Right ventricle myocardium inferior (tissue), 1 donor: ENCODE data around the gene PHLDA3. TPM values are rescaled to one million over a fixed set of nuclear protein-coding genes. Genes with fewer than 3 reads are reported as not detected.
"Not testable (repeated sequence)": the region's sequence is repeated elsewhere in the genome, so short reads cannot be mapped to it uniquely, and the experiment has no call there.

Source experiments
- ATAC-seq: fragments of 200-7000 bp; cut with Tn5 transposase; one replicate; pipeline ENCODE4 v1.9.1; 2020; ENCODE audit warnings: mild to moderate bottlenecking, moderate library complexity
- DNase-seq: peaks from one replicate; pipeline ENCODE4 v3.0.0; 2021; ENCODE audit errors: missing footprints
- intact Hi-C: fragments of 100-400 bp; cut with DNase I; formaldehyde crosslinking; loops from one replicate; pipeline ENCODE4 v1.11.0; 2022
- total RNA-seq: library from RNA; stranded (reverse); fragmentation: NEBNext Ultra II Directional; extraction: Animal tissue kit (Norgen Biotek cat#: 25700); gene quantifications from one replicate; pipeline ENCODE4 v1.2.1, GENCODE V29; 2021
- donor health status: DM: no; HTN: yes; CAD: no; lungs with severe emphysema.

Gene PHLDA3
- total RNA-seq, 1 donor from 2014 or later = 24.3 TPM

DNA sequence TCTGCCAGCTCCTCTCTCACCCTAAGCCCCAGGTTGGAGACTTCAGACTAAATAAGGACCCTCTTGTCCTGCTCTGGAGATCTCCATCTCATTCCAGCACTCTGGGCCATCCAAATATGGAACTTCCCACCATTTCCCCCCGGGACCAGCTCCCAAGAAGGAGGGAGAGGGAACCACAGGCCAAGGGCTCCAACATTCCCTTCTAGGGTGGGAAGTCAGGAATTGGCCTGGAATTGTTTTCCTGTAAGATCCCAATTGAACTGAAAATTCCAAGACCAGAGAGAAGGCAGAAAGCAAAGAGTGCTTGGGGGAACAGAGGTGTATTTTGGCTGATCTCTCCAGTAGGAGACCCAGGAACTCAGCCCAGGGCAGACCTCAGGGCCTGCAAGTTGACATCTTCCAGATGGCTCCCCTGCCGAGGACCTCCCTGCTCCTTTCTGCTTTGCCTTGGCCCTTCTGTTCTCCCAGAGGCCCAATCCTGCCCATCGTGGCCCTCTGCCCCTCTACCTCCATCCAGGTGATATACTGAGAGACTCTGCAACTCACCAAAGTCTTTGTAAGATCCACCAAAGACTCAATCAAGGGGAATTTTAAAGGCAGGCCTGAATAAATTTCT lies 23.0 kb upstream of the PHLDA3 start:
- intact Hi-C loops = no loop called here
- no peak for DNase-seq
- ATAC-seq = no peak

DNA sequence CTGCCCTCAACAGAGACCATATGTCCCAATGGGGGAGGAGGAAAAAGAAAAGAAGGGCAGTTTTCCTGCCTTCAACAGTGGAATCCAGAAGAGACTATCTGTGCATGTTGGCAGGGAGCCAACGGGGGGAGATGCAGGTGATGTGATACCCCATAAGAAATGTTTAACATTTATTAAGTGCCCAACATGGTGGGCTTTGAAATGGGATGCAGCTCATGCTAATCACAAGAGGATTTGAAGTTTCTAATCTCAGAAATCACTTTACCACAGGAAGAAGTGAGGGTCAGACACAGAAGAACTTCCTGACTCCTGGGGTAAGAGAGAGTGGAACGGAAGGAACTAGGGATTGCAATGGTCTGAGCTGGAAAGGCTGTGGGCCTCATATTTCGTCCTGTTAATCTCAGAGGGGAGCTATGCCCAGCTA lies 21.7 kb upstream of the PHLDA3 start:
- intact Hi-C loops = no loop called here

DNA sequence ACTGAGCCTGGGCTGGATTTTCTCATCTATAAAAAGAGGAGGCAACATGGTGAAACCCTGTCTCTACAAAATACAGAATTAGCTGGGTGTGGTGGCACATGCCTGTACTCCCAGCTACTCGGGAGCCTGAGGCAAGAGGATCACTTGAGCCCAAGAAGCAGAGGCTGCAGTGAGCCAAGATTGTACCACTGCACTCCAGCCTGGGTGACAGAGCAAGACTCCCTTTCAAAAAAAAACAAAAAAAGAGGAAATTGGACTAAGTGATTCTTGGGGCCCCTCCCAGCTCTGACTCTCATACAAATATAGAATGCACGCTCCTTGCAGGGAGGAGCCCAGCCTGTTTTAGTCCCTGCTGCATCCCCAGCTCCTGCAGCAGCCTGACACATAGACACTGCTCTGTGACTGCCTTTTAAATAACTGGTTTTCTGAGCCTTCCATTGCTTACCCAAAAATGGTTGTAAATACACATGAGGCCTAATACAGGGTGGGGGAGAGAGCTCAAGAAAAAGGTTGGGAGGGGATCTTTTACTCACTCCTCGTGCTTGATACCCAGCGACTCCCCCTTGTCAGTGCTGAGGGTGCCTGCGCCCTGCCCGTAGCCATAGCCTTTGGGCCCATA lies 20.8 kb upstream of the PHLDA3 start:
- DNase-seq (no peak), ATAC-seq (no peak)
- intact Hi-C loops = no loop called here

More for the DNA sequence above, 21.7 kb upstream of the PHLDA3 start:
- DNase-seq = no peak
- no peak for ATAC-seq

DNA sequence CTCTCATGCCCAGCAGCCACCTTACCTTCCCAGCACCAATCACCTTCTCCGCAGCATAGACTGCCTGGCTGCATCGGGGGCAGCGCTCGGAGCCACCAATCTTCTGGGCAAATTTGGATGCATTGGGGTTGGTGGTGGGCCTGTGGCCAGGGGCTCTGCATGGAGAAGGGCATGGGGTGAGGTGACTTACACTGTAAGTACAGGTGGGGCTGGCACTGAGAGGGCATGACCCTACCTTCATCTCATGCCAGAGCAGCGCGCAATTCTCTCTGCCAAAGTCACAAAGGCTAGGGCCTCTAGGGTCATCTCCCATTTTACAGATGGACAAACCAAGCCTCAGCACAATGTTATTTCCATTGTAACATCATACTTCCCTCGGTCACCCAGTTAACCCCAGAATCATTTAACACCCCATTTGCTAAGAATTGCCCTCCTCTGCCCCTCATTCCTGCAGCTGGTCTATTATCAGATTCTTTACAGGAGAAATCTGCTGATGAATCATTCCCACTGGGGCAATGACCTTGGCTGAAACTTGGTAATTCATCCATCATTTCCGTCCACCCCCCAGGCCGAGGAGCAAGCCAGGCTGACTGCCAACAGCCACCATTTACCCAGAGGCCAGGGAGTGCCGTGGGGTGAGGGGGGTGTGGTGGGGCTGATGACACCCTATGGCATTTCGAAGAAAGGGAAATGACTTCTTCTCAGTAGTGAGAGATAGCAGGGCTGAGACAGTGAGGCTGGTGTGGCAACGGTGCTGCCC lies 20.0 kb upstream of the PHLDA3 start:
- ATAC-seq = no peak
- intact Hi-C loops = no loop called here
- no peak for DNase-seq

DNA sequence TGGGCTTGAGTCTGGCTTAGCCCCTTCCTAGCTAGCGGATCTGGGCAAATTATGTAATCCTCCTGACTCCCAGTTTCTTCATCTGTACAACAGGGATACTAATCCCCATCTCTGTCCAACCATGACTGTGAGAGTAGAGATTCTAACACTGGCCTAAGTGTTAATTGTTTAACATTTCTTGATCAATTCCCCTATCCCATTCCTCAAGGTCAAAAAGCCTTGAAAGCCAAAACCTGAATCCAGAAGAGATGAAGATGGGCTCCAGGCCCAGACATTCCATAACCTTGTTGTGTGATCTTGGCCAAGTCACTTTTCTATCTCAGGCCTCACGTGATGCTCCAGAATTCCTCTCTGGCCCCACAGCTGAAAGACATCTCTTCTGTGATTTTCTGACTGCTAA lies 18.8 kb upstream of the PHLDA3 start:
- no peak for ATAC-seq
- no peak for DNase-seq
- intact Hi-C loops = no loop called here

DNA sequence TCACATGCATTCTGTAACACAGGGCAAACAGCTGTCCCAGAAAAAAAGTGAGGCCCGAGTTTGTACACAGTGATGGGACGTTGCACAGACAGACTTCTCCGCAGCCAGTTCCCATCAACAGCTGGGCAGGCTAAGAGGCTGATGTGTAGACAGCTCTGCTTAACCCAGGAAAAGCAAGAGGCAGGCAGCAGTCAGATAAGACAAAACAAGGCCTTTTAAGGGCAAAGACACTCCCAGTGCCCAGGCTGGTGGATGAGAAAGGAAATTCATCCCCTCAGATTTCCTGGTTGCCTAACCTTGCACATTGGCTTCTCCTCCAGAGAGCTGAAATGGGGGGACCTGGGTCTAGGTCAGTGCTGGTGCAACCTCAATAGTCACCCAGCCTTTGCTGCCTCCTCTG lies 17.2 kb upstream of the PHLDA3 start:
- ATAC-seq (peak; percentile 20), DNase-seq (no peak)
- intact Hi-C loops = no loop called here

DNA sequence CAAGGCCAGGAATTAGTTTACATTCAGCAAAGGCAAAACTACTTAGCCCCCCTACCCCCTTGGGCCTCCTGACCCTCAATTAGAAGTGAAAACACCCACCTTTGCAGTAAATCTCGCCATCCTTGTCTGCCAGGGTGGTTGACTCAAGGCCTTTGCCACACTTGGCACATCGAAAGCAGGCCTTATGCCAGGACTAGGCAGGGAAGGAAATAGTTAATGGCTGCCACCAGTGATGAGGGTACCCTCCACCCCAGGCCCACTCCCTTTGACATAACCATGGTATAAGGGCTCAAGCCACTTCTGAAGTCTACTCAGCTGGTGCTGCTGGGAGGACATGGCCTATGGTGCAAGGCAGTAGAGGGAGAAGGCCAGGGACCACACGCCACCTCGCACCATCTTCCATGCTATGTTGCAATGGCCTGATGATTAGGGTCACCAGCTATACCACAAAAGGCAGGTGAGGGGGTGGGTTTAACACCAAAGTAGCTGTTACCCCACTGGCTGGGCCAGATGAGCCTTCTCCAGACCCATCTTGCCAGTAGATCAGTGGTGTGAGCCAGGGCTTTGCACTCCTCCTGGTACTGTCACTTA lies 16.3 kb upstream of the PHLDA3 start:
- DNase-seq (no peak), ATAC-seq (no peak)
- intact Hi-C loops = no loop called here

DNA sequence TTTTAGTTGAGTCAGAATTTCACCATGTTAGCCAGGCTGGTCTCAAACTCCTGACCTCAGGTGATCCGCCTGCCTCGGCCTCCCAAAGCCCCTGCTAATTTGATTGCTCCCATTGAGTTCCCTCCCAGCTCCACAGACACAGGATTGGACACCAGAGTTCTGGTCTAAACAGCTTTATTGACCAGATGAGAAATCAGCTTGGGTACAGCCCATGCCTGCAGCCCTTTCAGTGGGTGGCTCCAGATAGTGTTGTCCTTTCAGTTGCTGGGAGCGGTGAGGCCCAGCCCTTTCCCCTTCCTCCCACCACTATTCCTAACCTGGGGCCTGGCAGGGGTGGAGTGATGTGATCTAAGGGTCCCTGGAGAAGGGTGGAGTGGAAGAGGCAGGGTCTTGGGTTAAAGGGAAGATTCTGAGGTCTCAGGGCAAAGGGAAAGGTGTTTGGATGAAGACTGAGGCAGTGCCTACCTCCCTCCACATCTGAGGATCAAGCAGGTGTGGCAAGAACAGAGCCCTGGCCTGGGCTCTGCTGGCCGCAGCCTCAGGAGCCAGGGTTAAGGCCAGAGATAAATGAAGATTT lies 14.5 kb upstream of the PHLDA3 start:
- DNase-seq (no peak), ATAC-seq (no peak)
- intact Hi-C loops = loop anchor here (1.0 to 2.0 kb wide), 2 partner anchors 13 to 49 kb away; no protein-coding TSS in a partner anchor

DNA sequence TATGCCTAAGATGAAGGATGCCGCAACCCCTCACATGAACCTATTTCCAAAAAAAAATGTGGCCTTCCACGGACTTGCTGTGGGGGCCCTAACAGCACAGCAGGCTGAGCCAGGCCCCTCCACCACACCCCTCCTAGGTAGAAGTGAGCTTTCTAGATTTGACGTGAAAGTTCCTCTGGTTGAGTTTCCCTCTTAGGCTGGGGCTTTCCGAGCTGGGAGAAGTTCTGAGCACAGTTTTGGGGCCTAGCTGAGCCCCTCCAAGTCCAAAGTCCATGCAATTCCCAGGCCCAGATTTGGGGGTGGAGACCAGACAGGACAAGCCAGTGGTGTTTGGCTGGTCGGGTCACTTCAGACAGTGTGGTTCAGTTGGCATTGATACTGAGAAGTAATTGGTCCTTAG lies 13.8 kb upstream of the PHLDA3 start:
- no peak for DNase-seq
- intact Hi-C loops = loop anchor here (1.0 to 2.0 kb wide), 4 partner anchors 14 to 48 kb away; no protein-coding TSS in a partner anchor
- ATAC-seq = no peak

DNA sequence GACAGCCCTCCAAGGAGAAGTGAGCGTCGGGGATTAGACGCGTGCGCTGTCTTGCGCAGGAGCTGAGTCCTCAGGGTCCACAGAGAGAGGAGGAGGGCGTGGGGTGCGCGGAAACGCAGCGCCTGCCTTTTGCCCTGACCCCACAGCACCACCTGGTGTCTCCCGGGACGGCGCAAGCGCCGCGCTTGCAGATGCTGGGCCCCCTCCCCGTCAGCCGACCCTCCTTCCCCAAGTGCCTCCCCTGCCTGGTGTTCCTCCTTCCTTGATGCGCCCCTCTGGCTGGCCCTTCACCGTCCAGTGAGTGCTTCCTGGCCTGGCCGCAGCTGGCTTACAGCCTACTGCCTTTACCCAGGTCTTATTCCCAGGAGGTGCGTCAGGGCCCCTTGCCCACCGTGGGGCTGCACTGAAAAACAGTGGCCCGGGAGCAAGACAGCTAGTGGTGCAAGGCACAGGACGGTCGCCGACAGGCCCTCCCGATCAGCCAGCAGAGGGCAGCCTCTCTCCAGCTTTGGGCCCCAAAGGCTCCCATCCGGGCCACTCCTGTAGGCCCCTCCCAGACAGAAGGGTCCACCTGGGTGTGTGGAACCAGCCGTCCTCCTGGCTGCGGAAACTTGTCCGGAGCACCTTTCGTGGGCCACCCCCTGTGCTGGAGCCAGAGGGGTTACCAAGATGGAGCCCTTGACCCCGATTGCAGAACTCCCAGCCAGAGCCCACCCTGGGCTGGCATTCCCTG lies 12.9 kb upstream of the PHLDA3 start:
- ATAC-seq (peak; percentile 89), DNase-seq (peak; percentile 91)
- intact Hi-C loops = loop anchor here (1.0 to 2.0 kb wide), 3 partner anchors 31 to 47 kb away; no protein-coding TSS in a partner anchor

DNA sequence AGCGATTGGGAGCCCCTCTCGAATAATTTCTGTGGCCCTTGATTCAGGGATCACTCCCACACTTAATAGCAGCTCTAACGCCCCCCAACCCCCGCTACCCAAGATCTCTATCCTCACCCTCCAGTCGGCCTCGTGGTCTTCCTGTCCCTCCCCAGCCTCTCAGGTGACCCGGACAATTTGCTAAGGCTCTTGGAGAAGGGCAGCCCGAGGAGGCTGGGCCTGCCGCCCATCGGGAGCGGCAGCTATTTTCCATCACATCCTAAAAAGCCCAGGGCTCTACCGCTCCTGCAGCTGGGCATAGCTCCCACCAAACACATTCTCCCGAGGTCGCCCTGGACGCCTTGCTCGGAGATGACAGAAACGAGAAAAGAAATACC lies 12.0 kb upstream of the PHLDA3 start:
- ATAC-seq (peak; percentile 1), DNase-seq (no peak)
- intact Hi-C loops = no loop called here

DNA sequence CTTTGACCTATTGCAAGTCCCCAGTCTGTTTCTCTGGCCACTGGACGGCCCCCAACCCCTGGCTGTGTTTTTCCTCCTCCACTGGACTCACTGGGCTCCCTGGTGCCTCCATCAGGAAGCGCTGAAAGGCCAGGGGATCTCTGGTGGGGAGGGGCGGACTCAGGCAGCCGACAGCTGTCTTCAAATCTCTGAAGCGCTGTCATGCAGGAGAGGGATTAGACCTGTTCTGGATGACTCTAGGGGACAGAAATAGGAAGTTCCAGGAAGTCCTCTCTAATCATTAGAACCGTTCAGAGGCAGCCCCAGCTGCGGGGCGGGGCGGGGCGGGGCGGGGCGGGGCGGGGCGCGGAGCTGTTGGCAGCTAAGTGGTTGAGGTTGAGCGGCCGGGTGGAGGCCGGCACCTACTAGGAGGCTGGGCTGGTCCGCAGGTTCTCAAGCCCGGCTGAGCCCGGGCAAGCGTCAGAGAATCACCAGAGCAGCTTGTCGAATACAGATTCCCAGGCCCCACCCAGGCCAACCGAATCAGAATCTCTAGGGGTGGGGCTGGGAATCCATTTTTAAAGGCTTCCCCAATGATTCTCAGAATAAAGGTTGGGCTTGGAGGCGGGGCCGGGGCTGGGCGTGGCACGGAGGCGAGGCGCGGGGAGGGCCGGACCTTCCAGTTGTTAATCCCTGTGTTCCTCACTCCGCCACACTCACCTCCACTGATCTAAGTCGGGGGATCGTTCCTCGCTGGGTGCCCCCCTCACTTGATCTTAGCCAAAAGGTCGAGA lies 11.4 kb upstream of the PHLDA3 start:
- intact Hi-C loops = no loop called here
- DNase-seq = peak; percentile 93
- ATAC-seq = peak; percentile 50

DNA sequence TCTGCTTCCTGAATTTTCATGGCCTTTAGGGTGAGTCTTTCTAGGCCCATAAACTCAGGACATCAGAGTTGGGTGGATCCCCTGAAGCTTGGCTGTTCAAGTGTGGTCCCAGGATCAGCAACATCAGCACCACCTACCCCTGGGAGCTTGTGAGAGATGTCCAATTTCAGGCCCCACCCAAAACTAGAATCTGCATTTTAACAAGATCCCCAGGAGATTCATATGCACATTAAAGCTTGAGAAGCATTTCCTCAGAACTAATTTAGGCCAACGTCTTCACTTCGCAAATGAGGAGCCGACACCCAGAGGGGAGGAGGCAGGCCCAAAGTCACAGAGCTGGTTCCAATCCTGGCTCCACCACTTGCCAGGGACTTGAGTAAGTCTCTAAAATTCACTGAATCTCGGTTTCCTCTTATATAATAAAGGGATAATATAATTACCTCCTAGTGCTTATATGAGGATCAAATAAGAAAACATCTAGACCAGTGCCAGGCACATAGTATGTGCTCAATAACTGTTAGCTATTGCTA lies 10.3 kb upstream of the PHLDA3 start:
- no peak for ATAC-seq
- intact Hi-C loops = no loop called here
- no peak for DNase-seq

DNA sequence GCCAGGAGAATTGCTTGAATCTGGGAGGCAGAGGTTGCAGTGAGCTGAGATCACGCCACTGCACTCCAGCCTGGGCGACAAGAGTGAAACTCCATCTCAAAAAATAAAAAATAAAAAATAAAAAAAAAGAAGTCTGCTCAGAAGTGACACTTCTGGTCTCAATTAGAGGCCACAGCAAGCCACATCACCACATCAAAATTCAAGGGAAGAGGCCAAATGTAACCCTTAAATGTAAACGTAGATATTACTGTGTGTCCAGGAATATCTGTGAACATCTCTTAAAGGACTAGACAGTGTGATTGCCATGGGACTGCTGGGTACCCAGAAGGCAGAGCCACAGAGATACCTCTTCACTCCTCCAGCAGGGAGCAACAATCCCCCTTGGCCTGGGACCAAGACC lies 9.7 kb upstream of the PHLDA3 start:
- intact Hi-C loops, ATAC-seq, DNase-seq: not testable (repeated sequence)

DNA sequence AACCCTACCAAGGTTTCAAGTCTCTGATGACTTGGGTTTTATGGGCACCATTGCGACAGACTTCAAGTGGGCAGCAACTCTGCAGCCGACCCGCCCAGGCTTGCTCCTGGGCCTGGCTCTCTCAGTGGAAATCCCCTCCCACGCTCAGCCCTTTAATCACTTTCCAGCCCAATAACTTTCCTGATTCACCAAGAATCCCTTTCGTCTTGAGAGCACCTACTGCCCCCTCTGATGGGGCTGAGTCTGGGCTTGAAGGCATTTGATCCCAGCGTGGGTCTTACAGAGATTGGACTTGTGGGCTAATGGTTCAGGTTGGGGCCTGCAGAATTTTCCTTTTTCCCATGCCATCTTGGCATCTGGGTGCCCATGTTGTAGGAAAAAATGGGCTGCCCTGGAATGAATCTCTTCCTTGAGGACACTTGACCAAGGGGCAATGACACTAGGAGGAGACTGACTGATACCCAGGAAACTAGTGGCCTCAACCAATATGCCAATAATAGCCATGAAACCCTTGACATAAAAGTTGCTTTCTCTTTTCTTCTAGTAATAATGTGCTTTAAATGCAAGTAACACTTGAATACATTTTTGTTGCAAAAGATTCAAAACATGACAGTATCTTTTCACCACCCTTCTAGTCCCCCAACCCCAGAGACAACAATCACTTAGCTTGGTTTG lies 7.8 kb upstream of the PHLDA3 start:
- ATAC-seq = no peak
- intact Hi-C loops = no loop called here
- DNase-seq = no peak

DNA sequence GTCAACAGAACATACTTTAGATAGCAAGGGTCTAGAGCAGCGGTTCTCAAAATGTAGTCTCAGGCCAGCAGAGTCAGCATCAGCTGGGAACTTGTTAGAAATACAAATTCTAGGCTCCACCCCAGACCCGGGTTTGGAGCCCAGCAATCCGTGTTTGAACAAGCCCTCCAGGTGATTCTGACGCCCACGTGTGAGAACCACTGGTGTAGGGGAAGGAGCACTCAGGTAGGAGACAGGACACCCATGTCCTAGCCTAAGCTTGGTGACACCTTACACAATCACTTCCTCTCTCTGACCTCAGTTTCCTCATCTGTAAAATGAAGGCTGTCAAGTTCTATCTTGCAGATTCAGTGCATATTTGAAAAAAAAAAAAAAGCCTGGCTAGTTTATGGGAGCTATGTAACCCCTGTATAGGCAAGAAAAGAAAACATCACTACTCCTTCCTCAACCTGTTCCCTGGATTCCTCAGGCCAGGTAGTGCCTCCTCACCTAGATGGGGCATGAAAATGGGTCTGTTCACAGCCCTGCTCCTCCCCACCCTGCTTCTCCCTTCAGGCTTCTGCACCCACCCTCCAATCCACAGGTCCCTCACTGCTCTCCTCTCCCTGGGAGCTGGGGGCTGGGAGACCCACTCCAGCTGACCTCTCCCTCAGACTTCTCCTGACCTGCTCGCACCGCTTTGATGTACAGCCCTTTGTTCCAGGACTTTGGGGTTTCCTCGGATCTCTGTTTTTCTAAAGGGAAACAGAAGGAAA lies 7.1 kb upstream of the PHLDA3 start:
- intact Hi-C loops = no loop called here
- ATAC-seq (no peak), DNase-seq (no peak)
